ENCODE measurements around the gene FGF19.

The FGF19 gene
- long read RNA-seq, donor 1 = 0 reads
- long read RNA-seq, donor 2 = 0 reads
- long read RNA-seq, donor 3 = 0 reads
- long read RNA-seq, donor 4 = 0 reads
- long read RNA-seq, donor 5 = 0 reads
- long read RNA-seq, donor 6, partial matches to known transcripts = 0 of 3 reads
- long read RNA-seq, donor 6, other reads (novel, unspliced or antisense) = 0 of 3 reads
- long read RNA-seq, donor 7 = 0 reads
- long read RNA-seq, donor 8, partial matches to known transcripts = 0 of 1 reads
- long read RNA-seq, donor 8, other reads (novel, unspliced or antisense) = 0 of 1 reads

- DNase-seq = peak; percentile 63
Observed at GRCh38 chr11:69703768-69704507, at the start of gene FGF19. Gene FGF19, minus strand, starts transcription at chr11:69704022. Its CDS starts 146 bp downstream, at chr11:69703876.

GRCh38 chr11:69752890-69753289 is 49.1 kb upstream of the FGF19 start:
- DNase-seq = no peak

- DNase-seq = no peak
Observed at GRCh38 chr11:69750875-69751597, 47.2 kb upstream of the FGF19 start.

- DNase-seq = no peak
Observed at GRCh38 chr11:69750108-69750850, 46.5 kb upstream of the FGF19 start.

GRCh38 chr11:69748637-69749036 is 44.8 kb upstream of the FGF19 start:
- DNase-seq = no peak

GRCh38 chr11:69746752-69747742 is 43.2 kb upstream of the FGF19 start:
- no peak for DNase-seq

- no peak for DNase-seq
Observed at GRCh38 chr11:69746140-69746539, 42.3 kb upstream of the FGF19 start.

GRCh38 chr11:69745201-69745600 is 41.4 kb upstream of the FGF19 start:
- DNase-seq = no peak

GRCh38 chr11:69744435-69744834 is 40.6 kb upstream of the FGF19 start:
- DNase-seq = no peak

- DNase-seq = no peak
Observed at GRCh38 chr11:69734841-69735240, 31.0 kb upstream of the FGF19 start.

GRCh38 chr11:69734367-69734766 is 30.5 kb upstream of the FGF19 start:
- no peak for DNase-seq

GRCh38 chr11:69732910-69733309 is 29.1 kb upstream of the FGF19 start:
- DNase-seq = no peak

GRCh38 chr11:69731110-69731509 is 27.3 kb upstream of the FGF19 start:
- DNase-seq = no peak

GRCh38 chr11:69730500-69730899 is 26.7 kb upstream of the FGF19 start:
- no peak for DNase-seq

- DNase-seq = no peak
Observed at GRCh38 chr11:69729252-69729651, 25.4 kb upstream of the FGF19 start.

- no peak for DNase-seq
Observed at GRCh38 chr11:69727266-69727665, 23.4 kb upstream of the FGF19 start.

GRCh38 chr11:69726481-69726880 is 22.7 kb upstream of the FGF19 start:
- no peak for DNase-seq

GRCh38 chr11:69726019-69726418 is 22.2 kb upstream of the FGF19 start:
- DNase-seq = no peak

- no peak for DNase-seq
Observed at GRCh38 chr11:69721745-69722144, 17.9 kb upstream of the FGF19 start.

GRCh38 chr11:69721106-69721505 is 17.3 kb upstream of the FGF19 start:
- DNase-seq = peak; percentile 44

GRCh38 chr11:69718912-69719311 is 15.1 kb upstream of the FGF19 start:
- DNase-seq = no peak
